Right lobe of liver (tissue), 4 donors: Measurements from ENCODE around the gene TNS3.

Experiments
- CTCF ChIP-seq, 4 donors: fragments of 200-600 bp in 3 of 4; fragments of 450-650 bp in 1 of 4; IDR thresholded peaks; one replicate each; pipeline versions ENCODE4 v1.5.1 to v1.8.0; 2016 to 2022; ENCODE audit warnings: antibody characterized with exemption in 4 of 4, mild to moderate bottlenecking in 2 of 4
- POLR2A ChIP-seq: fragments of 450-650 bp; IDR thresholded peaks from one replicate; pipeline ENCODE4 v1.6.1; 2017; ENCODE audit warnings: antibody characterized with exemption, mild to moderate bottlenecking
- donor health status: DM: no; HTN: no; CAD: no.
- donor health status: DM: no; HTN: no; CAD: no.
- donor health status: DM: no; HTN: yes; CAD: no.

GRCh38 chr7:47489624-47490023 lies 92.3 kb downstream of the TNS3 start:
- TF ChIP-seq CTCF (IDR thresholded peaks at IDR 0.05) (no peak), POLR2A (no peak)
